GM19035 (cell line): ENCODE results near the gene ZSWIM4.
"Not testable (repeated sequence)": the region's sequence is repeated elsewhere in the genome, so short reads cannot be mapped to it uniquely, and the experiment has no call there.

Experiments used
- ATAC-seq: cut with Tn5 transposase; IDR thresholded peaks from one replicate; pipeline ENCODE4 v1.9.1; 2021; ENCODE audit not compliant: unreplicated experiment

Gene ZSWIM4

GRCh38 chr19:13848798-13849676 is 53.8 kb downstream of the ZSWIM4 start:
- no peak for ATAC-seq

GRCh38 chr19:13849991-13850909 is 55.0 kb downstream of the ZSWIM4 start:
- ATAC-seq, result no peak

- no peak for ATAC-seq
These were observed 55.9 kb downstream of the ZSWIM4 start for GRCh38 chr19:13850910-13851733.

- ATAC-seq, result not testable (repeated sequence)
These were observed 56.5 kb downstream of the ZSWIM4 start for GRCh38 chr19:13851734-13852114.

- ATAC-seq, result not testable (repeated sequence)
These were observed 57.0 kb downstream of the ZSWIM4 start for GRCh38 chr19:13852171-13852707.

GRCh38 chr19:13856497-13856896 is 61.3 kb downstream of the ZSWIM4 start:
- no peak for ATAC-seq

GRCh38 chr19:13859361-13859880 is 64.2 kb downstream of the ZSWIM4 start:
- no peak for ATAC-seq

GRCh38 chr19:13860679-13861391 is 65.6 kb downstream of the ZSWIM4 start:
- no peak for ATAC-seq

- peak; percentile 24 for ATAC-seq
These were observed 66.1 kb downstream of the ZSWIM4 start for GRCh38 chr19:13861392-13861713.

GRCh38 chr19:13861714-13862531 is 66.7 kb downstream of the ZSWIM4 start:
- ATAC-seq, result peak; percentile 72

- no peak for ATAC-seq
These were observed 68.9 kb downstream of the ZSWIM4 start for GRCh38 chr19:13864046-13864666.

- no peak for ATAC-seq
These were observed 69.7 kb downstream of the ZSWIM4 start for GRCh38 chr19:13864667-13865570.

- ATAC-seq, result no peak
These were observed 70.6 kb downstream of the ZSWIM4 start for GRCh38 chr19:13865571-13866462.

GRCh38 chr19:13866463-13867046 is 71.3 kb downstream of the ZSWIM4 start:
- ATAC-seq, result no peak

- ATAC-seq, result no peak
These were observed 73.4 kb downstream of the ZSWIM4 start for GRCh38 chr19:13868663-13869062.

- no peak for ATAC-seq
These were observed 74.0 kb downstream of the ZSWIM4 start for GRCh38 chr19:13869281-13869680.
